GM11168 (cell line): ENCODE data around the gene PJA2.

ENCODE experiments used
- in situ Hi-C: fragments of 300-500 bp; cut with MboI; formaldehyde crosslinking; loops from one replicate; pipeline ENCODE4 v1.12.0; 2022; ENCODE audit warnings: low sequenced_read_pairs; ENCODE audit not compliant: unreplicated experiment

The PJA2 gene

DNA sequence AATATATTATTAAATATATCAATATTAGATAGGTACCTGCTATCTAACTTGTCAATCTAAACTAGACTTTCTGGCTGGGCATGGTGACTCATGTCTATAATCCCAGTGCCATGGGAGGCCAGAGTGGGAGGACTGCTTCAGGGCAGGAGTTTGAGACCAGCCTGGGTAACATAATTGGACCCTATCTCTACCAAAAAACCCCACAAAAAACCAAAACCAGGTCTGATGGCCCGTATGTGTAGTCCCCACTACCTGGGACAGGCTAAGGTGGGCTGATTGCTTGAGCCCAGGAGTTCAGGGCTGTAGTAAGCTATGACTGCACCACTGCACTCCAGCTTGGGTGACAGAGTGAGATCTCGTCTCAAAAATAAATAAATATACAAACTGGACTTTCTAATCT, 55.0 kb downstream of the PJA2 start:
- in situ Hi-C loops: no loop called here

DNA sequence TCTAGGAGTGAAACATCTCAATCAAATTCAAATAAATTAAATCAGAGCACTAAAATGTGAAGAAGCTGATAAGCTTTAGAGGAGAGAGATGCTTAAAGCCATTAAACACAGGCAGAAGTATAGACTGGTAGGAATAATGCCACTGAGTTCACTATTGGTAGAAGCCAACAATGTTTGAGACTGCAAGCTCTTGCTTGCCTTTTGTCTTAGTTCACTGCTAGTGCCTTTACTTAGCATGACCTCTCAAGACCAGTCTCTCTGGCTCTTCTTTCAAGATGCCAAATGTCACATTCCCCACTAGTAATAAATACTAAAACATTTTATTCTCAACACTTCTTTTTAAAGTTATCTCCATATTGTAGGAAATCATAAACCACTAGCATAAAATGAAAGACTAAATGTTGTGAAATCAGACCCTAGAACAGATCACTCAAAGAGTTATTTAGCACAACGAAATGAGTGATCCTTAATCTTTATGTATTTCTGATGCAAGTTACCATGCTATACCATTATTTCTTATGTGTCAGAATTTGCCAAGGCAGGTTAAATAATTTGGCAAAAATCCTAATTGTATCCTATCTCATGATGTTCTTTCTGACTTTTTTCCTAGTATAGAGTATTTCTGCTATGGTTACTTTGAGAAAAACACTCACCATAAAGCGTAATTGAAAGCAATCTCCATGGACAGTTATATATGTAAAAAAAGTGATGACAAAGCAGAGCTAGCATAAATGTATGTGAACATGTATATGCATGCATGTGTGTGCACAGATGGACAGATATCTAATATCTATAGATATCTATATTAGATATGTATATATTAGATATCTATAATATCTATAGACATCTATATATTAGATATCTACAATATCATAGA, 57.5 kb downstream of the PJA2 start:
- in situ Hi-C loops: no loop called here

DNA sequence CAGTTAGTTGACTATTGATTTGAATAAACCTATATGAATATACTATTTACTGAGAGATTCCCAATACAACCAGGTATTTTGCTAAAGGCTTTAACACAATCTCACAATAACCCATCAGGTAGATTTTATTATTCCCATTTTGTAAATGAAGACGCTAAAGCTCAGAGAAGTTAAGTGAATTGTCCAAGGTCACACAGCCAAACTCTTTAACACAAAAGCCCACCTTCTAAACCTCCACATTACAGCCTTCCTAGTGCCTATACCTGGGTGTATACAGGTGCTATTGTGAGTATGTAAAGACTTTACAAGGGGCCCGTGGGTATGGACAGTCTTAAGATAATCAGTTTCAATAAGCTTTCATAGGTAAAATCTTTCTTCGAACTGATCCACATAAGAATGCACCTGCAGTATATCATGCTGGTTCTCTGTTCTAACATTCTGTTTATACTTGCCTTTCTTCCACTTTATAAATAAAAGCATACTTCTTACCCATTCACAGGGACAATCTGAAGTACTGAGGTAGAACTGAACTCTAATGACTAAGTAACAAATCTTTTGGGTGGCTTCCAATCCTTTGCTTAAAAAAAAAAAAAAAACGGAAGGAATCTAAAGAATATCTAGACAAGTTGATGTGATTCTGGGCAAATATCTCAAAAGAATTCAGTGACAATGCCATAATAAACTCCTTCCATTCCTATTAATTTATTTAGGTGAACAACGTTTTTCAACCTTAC, 59.1 kb downstream of the PJA2 start:
- in situ Hi-C loops: no loop called here

DNA sequence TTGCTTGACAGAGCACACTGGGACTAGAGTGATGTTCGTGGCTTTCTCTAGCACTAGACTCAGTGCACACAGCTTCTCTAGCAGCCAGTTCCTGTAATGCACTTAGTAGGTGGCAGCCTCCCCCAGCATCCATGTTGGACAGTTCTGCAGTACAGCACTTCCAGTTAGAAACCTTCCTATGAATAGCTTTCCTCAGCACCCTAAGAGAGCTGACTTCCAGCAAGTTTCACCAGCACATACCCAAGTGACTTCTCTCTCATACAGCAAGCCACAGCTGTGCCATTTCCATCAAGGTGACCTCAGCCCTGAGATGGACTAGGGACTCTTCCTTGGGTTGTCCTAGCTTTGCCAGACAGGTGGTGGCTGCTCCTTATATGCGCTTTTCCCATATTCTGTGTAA, 60.4 kb downstream of the PJA2 start:
- in situ Hi-C loops: no loop called here

DNA sequence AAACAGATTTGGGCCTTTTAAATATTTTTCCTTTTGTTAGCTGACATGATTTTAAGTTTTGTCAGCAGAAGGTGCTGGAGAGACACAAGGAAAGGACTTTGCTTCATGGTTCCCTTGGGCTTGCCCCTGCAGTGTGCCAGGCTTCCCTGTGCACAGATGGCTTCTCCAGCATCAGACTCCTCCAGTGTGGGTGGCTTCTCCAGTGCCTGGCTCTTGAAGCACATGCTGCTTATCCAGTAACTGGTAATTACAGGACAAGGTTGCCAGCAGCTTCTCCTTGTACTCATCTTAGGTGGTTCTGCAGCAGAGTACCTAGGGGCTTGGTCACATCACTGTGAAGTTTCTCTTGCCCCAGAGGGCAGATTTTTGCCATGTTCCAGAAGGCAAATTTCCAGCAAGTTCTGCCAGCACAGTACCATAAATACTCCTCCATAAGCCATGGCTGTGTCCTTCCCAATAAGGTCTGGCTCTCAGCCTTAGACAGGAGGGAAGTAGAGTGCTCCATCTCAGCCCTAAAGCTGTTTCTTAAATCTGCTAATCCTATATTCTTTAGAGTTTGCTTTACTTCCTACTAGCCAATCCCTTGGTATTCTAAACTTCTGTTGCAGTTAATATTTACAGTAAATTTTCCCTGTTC, 62.4 kb downstream of the PJA2 start:
- in situ Hi-C loops: no loop called here

DNA sequence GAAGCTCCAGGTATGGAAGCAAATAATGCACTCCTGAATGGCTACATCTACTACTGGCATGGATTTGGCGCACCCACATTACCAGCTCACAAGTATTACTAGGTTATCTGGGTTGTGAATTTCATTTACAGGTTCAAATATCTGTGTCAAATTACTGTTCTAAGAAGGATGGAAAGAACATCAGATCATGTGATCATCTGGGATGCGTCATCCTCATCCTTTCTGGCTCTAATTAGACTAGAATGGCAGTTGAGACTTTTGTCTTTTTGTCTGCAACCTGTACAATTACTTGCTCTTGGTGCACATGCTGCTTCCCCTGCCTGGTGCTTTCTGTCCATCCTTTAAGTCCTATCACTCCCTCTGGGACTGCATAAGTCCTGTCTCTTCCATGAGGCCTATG, 64.1 kb downstream of the PJA2 start:
- in situ Hi-C loops: no loop called here

DNA sequence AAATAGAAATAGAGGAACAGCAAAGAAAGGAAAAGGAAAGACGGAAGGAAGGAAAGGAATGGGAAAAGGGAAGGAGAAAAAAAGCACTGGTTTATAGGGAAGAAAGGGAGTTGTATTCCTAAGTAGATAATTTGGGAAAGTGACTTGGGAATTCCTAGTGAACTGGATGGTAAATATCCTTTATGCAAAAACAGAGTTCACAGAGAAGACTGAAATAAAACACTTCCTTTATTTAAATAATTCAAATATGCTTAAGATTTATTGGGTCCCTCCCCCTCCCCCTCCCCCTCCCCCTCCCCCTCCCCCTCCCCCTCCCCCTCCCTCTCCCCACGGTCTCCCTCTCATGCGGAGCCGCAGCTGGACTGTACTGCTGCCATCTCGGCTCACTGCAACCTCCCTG, 69.4 kb downstream of the PJA2 start:
- in situ Hi-C loops: no loop called here

DNA sequence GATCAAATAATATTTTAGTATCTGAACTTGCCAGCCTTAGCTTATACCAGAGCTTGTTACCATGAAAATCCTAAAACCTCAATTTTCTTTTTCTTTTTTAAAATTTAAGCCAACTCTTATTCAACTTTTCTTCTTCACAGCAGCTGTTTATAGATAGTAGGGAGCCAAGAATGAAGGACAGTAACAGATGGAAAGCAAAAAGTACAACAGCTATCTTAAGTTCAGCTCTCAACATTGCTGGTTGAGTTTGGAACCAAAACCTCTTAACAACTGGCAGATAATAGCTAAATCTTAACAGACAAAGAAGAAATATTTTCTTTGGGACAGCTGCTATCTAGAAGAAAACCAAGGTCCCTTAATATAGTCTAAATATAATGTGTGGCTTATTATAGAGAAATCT, 74.7 kb downstream of the PJA2 start:
- in situ Hi-C loops: no loop called here

DNA sequence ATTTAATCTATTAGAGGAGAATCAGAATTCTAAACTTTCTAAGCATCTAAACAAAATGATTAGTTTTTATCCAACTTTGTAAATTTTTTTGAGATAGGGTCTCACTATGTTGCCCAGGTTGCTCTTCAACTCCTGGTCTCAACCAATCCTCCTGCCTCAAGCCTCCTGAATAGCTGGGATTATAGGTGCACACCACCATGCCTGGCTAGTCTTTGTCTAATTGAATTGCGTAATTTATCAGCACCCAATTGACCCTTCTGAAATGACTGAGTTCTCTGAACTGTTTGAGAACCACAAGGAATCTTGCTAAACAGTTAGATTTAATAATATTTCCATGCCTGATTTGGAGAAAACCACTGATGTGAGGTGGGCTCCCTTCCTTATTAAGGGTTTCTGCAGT, 75.7 kb downstream of the PJA2 start:
- in situ Hi-C loops: no loop called here

DNA sequence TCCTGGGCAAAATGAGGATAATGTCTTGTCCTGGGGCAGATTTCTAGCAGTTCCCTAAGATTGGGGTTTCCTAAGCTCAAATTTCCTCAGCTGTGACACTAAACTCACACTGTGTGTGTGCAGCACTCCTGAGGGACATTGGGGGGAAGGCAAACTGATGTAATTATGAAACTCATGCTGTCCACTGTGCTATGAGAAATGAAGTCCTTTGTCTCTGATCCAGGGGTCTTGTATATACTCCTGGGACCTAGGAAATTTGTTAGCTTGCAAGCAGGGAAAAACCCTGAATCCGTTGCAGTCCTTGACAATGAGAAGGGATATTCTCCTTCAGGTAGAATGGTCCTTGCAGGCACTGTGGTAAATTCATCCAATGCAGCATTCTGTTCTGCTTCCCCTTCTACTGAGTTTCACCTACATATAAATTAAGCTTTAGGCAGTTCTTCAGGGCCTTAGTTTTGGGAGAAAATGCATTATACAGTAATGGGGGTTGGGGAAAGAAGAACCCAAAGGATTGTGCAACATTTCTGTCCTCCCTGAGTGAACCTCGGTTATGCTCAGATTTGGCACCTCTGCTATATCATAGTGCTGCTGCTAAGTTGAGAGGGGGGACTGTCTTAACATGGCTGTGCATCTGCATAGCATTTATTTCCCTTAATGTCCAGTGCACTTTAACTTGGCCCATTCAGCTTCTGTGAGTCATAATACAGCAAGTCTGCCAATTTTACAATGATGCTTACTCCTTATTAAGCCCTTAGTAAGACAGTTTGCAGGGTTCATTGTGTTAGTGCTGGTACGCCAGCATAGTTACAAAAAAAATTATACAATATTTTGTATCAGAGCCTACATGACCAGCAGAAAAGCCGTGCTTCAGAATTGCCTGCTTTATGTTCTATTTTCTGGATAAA, 80.2 kb downstream of the PJA2 start:
- in situ Hi-C loops: no loop called here

DNA sequence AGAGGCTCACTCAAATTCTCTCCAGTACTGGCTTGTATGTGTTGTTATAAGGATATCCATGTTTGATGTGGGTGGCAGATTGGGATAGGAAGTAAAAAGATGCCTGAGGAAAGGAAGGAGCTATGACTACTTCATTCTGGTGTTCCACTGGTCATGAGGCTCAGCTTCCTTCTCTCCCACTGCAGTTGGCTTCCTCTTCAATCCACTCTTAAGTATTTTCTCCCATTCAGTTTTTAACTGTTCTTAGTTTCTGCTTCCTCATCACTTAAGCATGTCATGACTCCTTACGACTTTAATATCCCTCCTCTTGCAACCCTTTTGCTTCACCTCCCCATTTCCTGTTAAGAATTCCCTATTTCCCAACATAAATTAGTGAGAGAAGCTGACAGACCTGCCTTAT, 81.1 kb downstream of the PJA2 start:
- in situ Hi-C loops: no loop called here

DNA sequence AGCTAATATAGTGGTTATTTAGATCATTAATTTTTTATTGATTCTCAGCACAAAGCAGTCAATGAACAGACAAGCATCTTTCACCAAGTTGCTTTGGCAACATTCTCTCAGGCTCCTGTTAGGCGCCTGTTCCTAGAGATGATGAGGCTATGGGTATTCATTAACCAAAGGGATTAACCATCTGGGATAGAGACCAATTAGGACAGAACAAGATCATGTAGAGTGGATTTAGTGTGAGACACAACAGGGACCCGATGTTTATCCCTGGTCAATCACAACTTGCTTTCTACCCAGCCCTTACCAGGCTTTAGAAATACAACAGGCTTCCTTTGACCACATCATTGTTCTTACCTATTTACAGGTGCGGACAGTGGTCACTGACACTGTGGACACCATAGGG, 82.2 kb downstream of the PJA2 start:
- in situ Hi-C loops: no loop called here

DNA sequence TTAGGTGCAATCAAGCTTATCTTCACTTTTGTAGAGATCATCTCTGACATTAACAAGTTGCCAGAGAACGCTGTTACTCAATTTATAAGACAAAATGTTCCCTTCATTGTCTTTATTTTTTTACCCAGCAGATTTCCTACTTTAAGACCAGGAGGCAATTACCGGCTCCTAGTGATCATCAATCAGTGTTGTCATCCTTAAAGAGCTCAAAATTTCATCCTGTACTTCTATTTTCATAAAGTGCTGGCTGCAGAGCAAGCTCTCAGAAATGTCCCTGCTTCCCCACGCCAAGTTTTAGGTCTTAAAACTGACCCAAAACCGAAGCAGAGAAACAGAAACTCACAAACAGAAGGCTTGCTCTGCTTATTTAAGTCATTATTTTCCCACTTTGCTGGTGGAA, 82.9 kb downstream of the PJA2 start:
- in situ Hi-C loops: no loop called here

DNA sequence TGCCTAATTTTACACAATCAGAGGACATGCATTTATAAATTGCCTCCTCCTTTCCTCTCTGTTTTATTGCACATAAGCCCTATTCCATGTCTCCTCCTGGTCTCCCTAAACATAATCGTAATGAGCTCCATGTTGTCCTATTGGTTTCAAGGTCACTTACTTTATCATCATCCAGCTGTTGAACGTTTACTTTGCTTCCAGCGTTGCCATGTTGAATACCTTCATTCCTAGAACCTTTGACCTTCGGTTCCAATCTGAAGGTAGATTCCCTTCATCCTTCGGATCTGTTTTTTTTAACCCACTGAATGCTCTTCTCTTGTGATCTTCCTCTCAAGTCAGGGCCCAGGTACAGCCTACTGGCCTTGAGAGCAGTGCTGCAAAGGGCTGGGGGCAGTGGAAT, 84.3 kb downstream of the PJA2 start:
- in situ Hi-C loops: no loop called here

DNA sequence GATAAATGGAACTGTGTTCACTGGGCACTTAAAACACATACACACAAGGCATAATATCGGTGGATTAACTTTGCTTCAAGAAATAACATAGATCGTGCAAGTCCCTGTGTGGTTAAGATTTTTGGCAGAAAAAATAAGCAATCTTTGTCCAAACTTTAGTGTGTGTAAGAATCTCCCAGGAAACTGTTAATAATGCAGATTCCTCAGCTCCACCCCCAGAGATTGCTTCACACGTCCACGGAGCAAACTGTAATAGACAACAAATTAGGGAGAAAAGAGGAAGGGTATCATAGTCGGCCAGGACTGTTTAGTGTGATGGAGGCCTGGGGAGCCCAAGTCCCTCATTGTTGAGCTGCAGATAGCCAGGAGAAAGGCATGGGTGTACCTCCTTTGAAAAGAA, 84.8 kb downstream of the PJA2 start:
- in situ Hi-C loops: no loop called here

DNA sequence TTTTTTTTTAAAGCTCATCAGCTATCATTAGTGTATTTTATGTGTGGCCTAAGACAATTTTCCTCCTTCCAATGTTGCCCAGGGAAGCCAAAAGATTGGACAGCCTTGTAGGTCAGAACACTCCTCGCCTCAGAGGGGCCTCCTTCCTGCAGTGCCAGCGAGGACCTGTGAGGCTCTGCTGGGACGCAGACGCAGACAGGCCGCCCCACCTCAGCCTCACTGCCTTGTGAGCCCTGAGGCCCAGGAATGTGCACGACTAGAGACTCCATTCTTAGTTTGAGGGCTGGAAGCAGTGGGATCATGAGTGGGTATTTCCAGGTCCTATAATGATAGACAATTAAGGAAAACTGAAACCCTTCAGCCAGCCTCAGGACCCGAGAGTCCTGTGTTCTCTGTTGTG, 85.4 kb downstream of the PJA2 start:
- in situ Hi-C loops: no loop called here

DNA sequence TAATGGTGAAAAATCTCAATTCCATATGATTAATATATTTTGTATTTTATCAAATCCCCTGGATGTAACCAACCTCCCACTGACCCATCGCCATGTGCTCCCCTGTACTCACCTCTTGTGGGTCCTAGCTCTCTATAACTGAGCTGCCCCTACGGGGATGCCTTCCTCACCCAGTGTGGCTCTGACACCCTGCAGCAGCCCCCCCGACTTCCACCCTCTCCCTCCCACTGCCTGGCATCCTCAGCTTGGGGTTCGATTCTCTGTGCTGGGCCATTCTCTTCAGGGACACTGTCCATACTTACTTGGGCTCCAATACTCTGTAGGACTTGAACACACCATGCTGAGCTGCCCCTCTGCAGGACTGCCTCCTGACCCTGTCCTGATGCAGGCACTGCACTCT, 87.1 kb downstream of the PJA2 start:
- in situ Hi-C loops: no loop called here

DNA sequence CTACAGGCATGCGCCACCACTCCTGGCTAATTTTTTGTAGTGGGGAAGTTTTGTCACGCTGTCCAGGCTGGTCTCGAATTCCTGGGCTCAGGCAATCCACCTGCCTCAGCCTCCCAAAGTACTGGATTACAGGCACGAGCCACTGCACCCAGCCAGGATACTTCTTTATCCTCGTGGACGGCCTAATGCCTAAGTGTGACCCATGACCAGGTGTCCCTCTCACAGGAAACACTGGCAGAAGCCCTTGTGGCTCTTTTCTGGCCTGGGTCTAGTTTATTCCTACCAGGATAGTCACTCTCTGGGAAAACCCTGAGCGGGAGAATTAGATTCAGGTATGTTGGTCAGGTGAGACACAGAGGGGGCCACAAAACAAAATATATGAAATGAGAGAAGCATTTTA, 90.4 kb downstream of the PJA2 start:
- in situ Hi-C loops: no loop called here

DNA sequence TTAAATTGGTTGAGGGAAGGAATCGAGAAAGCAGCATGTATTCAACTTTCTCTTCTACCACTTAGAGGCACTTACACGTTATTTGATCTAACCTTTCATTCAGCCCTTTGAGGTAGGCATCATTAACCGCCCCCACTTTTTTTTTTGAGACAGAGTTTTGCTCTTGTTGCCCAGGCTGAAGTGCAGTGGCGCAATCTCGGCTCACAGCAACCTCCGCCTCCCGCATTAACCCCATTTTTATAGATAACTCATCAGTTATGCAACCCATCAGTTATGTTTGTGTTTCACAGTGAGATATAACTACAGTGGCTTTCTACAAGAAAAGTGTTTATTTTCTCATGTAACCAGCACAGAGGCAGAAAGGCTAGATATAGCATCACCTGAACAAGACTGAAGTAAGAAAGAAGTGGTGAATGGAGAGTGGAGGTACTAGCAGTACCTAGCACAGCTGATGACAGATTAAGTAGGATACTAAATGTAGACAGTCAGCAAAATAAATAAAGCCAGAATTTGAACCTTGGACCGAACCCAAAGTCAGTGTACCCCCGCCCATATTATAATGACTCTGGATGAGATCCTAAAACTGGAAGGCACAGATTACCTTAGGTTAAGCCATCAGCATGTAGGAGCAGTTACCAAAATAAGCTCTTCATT, 91.2 kb downstream of the PJA2 start:
- in situ Hi-C loops: no loop called here

DNA sequence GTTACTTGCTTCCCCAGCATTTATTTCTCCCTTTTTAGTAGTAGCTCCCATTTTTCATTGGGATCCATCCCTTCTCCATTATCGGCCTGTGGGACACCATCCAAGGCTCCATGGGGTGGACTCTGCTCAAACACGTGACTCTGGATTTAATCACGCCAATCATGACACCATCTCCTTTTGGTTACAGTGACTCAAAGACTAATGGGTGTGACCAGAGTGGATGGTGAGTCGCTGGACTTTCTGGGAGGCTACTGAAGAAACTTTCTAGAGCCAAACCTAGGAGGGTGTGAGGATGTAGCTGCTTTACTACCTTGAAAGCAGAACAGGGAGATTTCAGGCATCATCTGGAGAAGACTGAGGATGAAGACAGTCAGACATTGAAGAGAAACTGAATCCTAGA, 93.1 kb downstream of the PJA2 start:
- in situ Hi-C loops: no loop called here
